H9 (cell line): ENCODE data around the gene ARHGDIA. TPM values are rescaled to one million over a fixed set of nuclear protein-coding genes. Genes with fewer than 3 reads are reported as not detected.

Experiments
- DNase-seq: peaks from one replicate; pipeline ENCODE4 v3.0.0-alpha.2; 2017
- H2AFZ ChIP-seq: one replicate; pipeline ENCODE4 v1.6.1; 2013; ENCODE audit warnings: mild to moderate bottlenecking, low read length, control low read depth, moderate library complexity
- H2AK5ac ChIP-seq: 2 replicates; pipeline ENCODE4 v1.6.1; 2013; ENCODE audit warnings: low read length, control low read depth, mixed read lengths; ENCODE audit not compliant: insufficient read length
- H2BK120ac ChIP-seq: one replicate; pipeline ENCODE4 v1.6.1; 2013; ENCODE audit warnings: low read depth, mild to moderate bottlenecking, low read length, control low read depth, inconsistent platforms; ENCODE audit not compliant: poor library complexity, severe bottlenecking
- H2BK12ac ChIP-seq: 2 replicates; pipeline ENCODE4 v1.6.1; 2013; ENCODE audit warnings: low read length, control low read depth, mixed read lengths, low read depth; ENCODE audit not compliant: insufficient read length
- H2BK15ac ChIP-seq: 2 replicates; pipeline ENCODE4 v1.6.1; 2013; ENCODE audit warnings: low read depth, low read length, control low read depth
- H2BK20ac ChIP-seq: one replicate; pipeline ENCODE4 v1.6.1; 2013; ENCODE audit warnings: low read depth, mild to moderate bottlenecking, low read length, control low read depth, inconsistent platforms; ENCODE audit not compliant: poor library complexity, severe bottlenecking
- H2BK5ac ChIP-seq: 2 replicates; pipeline ENCODE4 v1.6.1; 2013; ENCODE audit warnings: low read length, control low read depth, mixed read lengths; ENCODE audit not compliant: insufficient read length
- H3K14ac ChIP-seq: 2 replicates; pipeline ENCODE4 v1.6.1; 2013; ENCODE audit warnings: low read length, control low read depth; ENCODE audit not compliant: insufficient read depth
- H3K18ac ChIP-seq: 2 replicates; pipeline ENCODE4 v1.6.1; 2013; ENCODE audit warnings: low read depth, mild to moderate bottlenecking, mixed read lengths, low read length, control low read depth; ENCODE audit not compliant: insufficient read length
- H3K23ac ChIP-seq: 2 replicates; pipeline ENCODE4 v1.6.1; 2013; ENCODE audit warnings: low read length, control low read depth, mixed read lengths, low read depth; ENCODE audit not compliant: insufficient read length
- H3K23me2 ChIP-seq: 2 replicates; pipeline ENCODE4 v1.6.1; 2013; ENCODE audit warnings: low read depth, mild to moderate bottlenecking, mixed read lengths, low read length, control low read depth; ENCODE audit not compliant: insufficient read length, poor library complexity, severe bottlenecking
- H3K27ac ChIP-seq: 2 replicates; pipeline ENCODE4 v1.5.1; 2013; ENCODE audit warnings: low read length, control low read depth, mixed read lengths, low read depth; ENCODE audit not compliant: insufficient read length
- H3K27me3 ChIP-seq: 2 replicates; pipeline ENCODE4 v1.6.1; 2013; ENCODE audit warnings: low read length, control low read depth, inconsistent platforms; ENCODE audit not compliant: insufficient read depth
- H3K4ac ChIP-seq: 2 replicates; pipeline ENCODE4 v1.6.1; 2013; ENCODE audit warnings: low read depth, mild to moderate bottlenecking, control low read depth, inconsistent platforms, low read length, moderate library complexity
- H3K4me1 ChIP-seq: 2 replicates; pipeline ENCODE4 v1.6.1; 2013; ENCODE audit warnings: low read length, control low read depth, inconsistent platforms; ENCODE audit not compliant: insufficient read depth
- H3K4me2 ChIP-seq: 2 replicates; pipeline ENCODE4 v1.6.1; 2013; ENCODE audit warnings: low read length, control low read depth, mixed read lengths; ENCODE audit not compliant: insufficient read length, insufficient read depth
- H3K56ac ChIP-seq: 2 replicates; pipeline ENCODE4 v1.6.1; 2013; ENCODE audit warnings: low read depth, mild to moderate bottlenecking, mixed read lengths, low read length, control low read depth; ENCODE audit not compliant: insufficient read length
- H3K79me1 ChIP-seq: 2 replicates; pipeline ENCODE4 v1.6.1; 2013; ENCODE audit warnings: low read depth, mild to moderate bottlenecking, moderate library complexity, low read length, control low read depth, inconsistent platforms; ENCODE audit not compliant: insufficient read depth, poor library complexity, severe bottlenecking
- H3K79me2 ChIP-seq: 2 replicates; pipeline ENCODE4 v1.6.1; 2013; ENCODE audit warnings: low read length, control low read depth, inconsistent platforms; ENCODE audit not compliant: insufficient read depth
- H3K9ac ChIP-seq: 2 replicates; pipeline ENCODE4 v1.6.1; 2013; ENCODE audit warnings: low read length, control low read depth, mixed read lengths; ENCODE audit not compliant: insufficient read length; ENCODE audit errors: extremely low read depth
- H3K9me3 ChIP-seq: one replicate; pipeline ENCODE4 v1.6.1; 2013; ENCODE audit warnings: low read depth, low read length, inconsistent platforms; ENCODE audit not compliant: control insufficient read depth
- H3T11ph ChIP-seq: one replicate; pipeline ENCODE4 v1.6.1; 2013; ENCODE audit warnings: mild to moderate bottlenecking, low read length, control low read depth, inconsistent platforms
- H4K20me1 ChIP-seq: one replicate; pipeline ENCODE4 v1.6.1; 2013; ENCODE audit not compliant: control insufficient read depth, insufficient read length, insufficient read depth
- H4K5ac ChIP-seq: 2 replicates; pipeline ENCODE4 v1.6.1; 2013; ENCODE audit warnings: low read depth, mild to moderate bottlenecking, mixed read lengths, low read length, control low read depth; ENCODE audit not compliant: insufficient read length
- H4K8ac ChIP-seq: replicated peaks from 2 replicates; pipeline ENCODE4 v1.6.1; 2013; ENCODE audit warnings: low read length, control low read depth, mixed read lengths, low read depth; ENCODE audit not compliant: insufficient read length
- H4K91ac ChIP-seq: 2 replicates; pipeline ENCODE4 v1.6.1; 2013; ENCODE audit warnings: low read depth, mild to moderate bottlenecking, moderate library complexity, mixed read lengths, low read length, control low read depth; ENCODE audit not compliant: insufficient read length
- H3K27ac Mint-ChIP-seq, 3 experiments: 2 replicates in 2 of 3; 3 replicates in 1 of 3; pipeline ENCODE4 v1.8.0; 2020 to 2021; ENCODE audit warnings: mixed read lengths in 3 of 3, mild to moderate bottlenecking in 1 of 3, moderate library complexity in 1 of 3
- H3K27me3 Mint-ChIP-seq: 2 replicates; pipeline ENCODE4 v1.8.0; 2021; ENCODE audit warnings: low read depth, mild to moderate bottlenecking, moderate library complexity, mixed read lengths
- H3K36me3 Mint-ChIP-seq, 3 experiments: 2 replicates in 2 of 3; 3 replicates in 1 of 3; pipeline ENCODE4 v1.8.0; 2020 to 2021; ENCODE audit warnings: low read depth in 3 of 3, mixed read lengths in 3 of 3; ENCODE audit not compliant: insufficient read depth in 1 of 3
- H3K4me1 Mint-ChIP-seq, 2 experiments: 2 replicates each; pipeline ENCODE4 v1.8.0; 2020; ENCODE audit warnings: mixed read lengths in 2 of 2
- H3K4me3 Mint-ChIP-seq, 2 experiments: 2 replicates in 1 of 2; 3 replicates in 1 of 2; pipeline ENCODE4 v1.8.0; 2020 to 2021; ENCODE audit warnings: mild to moderate bottlenecking in 2 of 2, mixed read lengths in 2 of 2, moderate library complexity in 1 of 2
- H3K9me3 Mint-ChIP-seq, 2 experiments: 2 replicates in 1 of 2; 3 replicates in 1 of 2; pipeline ENCODE4 v1.8.0; 2020; ENCODE audit warnings: mild to moderate bottlenecking in 2 of 2, mixed read lengths in 2 of 2, moderate library complexity in 1 of 2
- CTCF ChIP-seq: fragments of 200-600 bp; sonication (generic); conservative IDR thresholded peaks from 3 replicates; pipeline ENCODE4 v1.8.0; 2021; ENCODE audit warnings: antibody characterized with exemption, mild to moderate bottlenecking
- WGBS: extraction: QIAGEN DNeasy Blood & Tissue Kit; methylation state at CpG from one replicate; pipeline ENCODE4 v1.1.7; 2013; ENCODE audit warnings: missing lambda C conversion rate, low lambda C conversion rate, mixed read lengths; ENCODE audit not compliant: insufficient read length; ENCODE audit errors: extremely low coverage; 5-methylcytosine and 5-hydroxymethylcytosine counted together
- total RNA-seq: library from RNA; stranded (reverse); gene quantifications from 2 replicates; pipeline ENCODE4 v1.2.1, GENCODE V29; 2021

Gene ARHGDIA
- total RNA-seq, 1 experiment from 2014 or later = 247 TPM

- Histone ChIP-seq H3K9me3 (no peaks in the 10 kb centered on the region), H2BK120ac (no peak overlapping the region), H3K79me1 (no peaks in the 10 kb centered on the region), H3K18ac (no peak overlapping the region), H4K8ac (no peak overlapping the region), H3K9ac (no peak overlapping the region), H3K27me3 (no peaks in the 10 kb centered on the region), H3T11ph (no peak overlapping the region), H2BK12ac (no peak overlapping the region), H3K27ac (no peak overlapping the region), H2BK20ac (no peak overlapping the region), H4K91ac (no peak overlapping the region), H2BK5ac (no peak overlapping the region), H2BK15ac (no peak overlapping the region), H2AK5ac (no peak overlapping the region), H3K4me1 (no peaks in the 10 kb centered on the region), H3K56ac (no peak overlapping the region), H3K23ac (no peak overlapping the region), H2AFZ (no peak overlapping the region), H3K14ac (no peak overlapping the region), H4K5ac (no peak overlapping the region), H3K79me2 (no peaks in the 10 kb centered on the region; the same call in 1 of the 2 replicates), H3K23me2 (peaks cover 6% of the 10 kb centered on the region), H3K4me2 (no peak overlapping the region), H3K4ac (no peak overlapping the region), H4K20me1 (no peaks in the 10 kb centered on the region)
- no peak; the same call in 2 of the 3 replicates for TF ChIP-seq CTCF
- peak overlapping the region; percentile 36 to 73; a peak in 3 of 5 replicates for H3K4me3 Mint-ChIP-seq
- no CpG with 5 or more reads among the region's 19 CpGs for WGBS
- H3K4me1 Mint-ChIP-seq = peaks cover 4 to 8% of the 10 kb centered on the region in 2 experiments
- H3K36me3 Mint-ChIP-seq = peaks cover 15 to 43% (median 36%) of the 10 kb centered on the region in 3 experiments; a peak in 6 of 7 replicates
- H3K27ac Mint-ChIP-seq = peak overlapping the region in 1 of 3 experiments; percentile 27; a peak in 1 of 7 replicates
- no peaks in the 10 kb centered on the region; a peak in 1 of 5 replicates for H3K9me3 Mint-ChIP-seq
- H3K27me3 Mint-ChIP-seq = no peaks in the 10 kb centered on the region
- DNase-seq = no peak
Observed at GRCh38 chr17:81911969-81912368, 40.8 kb upstream of the ARHGDIA start.
